HG02763 (cell line): ENCODE measurements around the gene CRYL1.

Experiments
- ATAC-seq: cut with Tn5 transposase; IDR thresholded peaks from one replicate; pipeline ENCODE4 v1.9.1; 2021; ENCODE audit warnings: mild to moderate bottlenecking, moderate library complexity; ENCODE audit not compliant: unreplicated experiment

CRYL1 gene

GRCh38 chr13:20402881-20403280 is 122.8 kb downstream of the CRYL1 start:
- no peak for ATAC-seq

- no peak for ATAC-seq
These were observed 123.5 kb downstream of the CRYL1 start for GRCh38 chr13:20401931-20402856.

- no peak for ATAC-seq
These were observed 124.1 kb downstream of the CRYL1 start for GRCh38 chr13:20401531-20401930.

- ATAC-seq: no peak
These were observed 124.9 kb downstream of the CRYL1 start for GRCh38 chr13:20400774-20401173.

- no peak for ATAC-seq
These were observed 125.7 kb downstream of the CRYL1 start for GRCh38 chr13:20399961-20400360.

GRCh38 chr13:20399515-20399914 is 126.1 kb downstream of the CRYL1 start:
- ATAC-seq: no peak

- no peak for ATAC-seq
These were observed 127.2 kb downstream of the CRYL1 start for GRCh38 chr13:20398459-20398858.

- no peak for ATAC-seq
These were observed 127.8 kb downstream of the CRYL1 start for GRCh38 chr13:20397896-20398295.

GRCh38 chr13:20395061-20395916 is 130.4 kb downstream of the CRYL1 start:
- ATAC-seq: no peak

- ATAC-seq: no peak
These were observed 131.2 kb downstream of the CRYL1 start for GRCh38 chr13:20394506-20394905.

- no peak for ATAC-seq
These were observed 131.5 kb downstream of the CRYL1 start for GRCh38 chr13:20394169-20394501.

GRCh38 chr13:20393273-20394168 is 132.1 kb downstream of the CRYL1 start:
- no peak for ATAC-seq

- no peak for ATAC-seq
These were observed 133.1 kb downstream of the CRYL1 start for GRCh38 chr13:20392530-20392929.

GRCh38 chr13:20391597-20392452 is 133.8 kb downstream of the CRYL1 start:
- no peak for ATAC-seq

GRCh38 chr13:20390526-20391175 is 135.0 kb downstream of the CRYL1 start:
- no peak for ATAC-seq

- ATAC-seq: no peak
These were observed 135.7 kb downstream of the CRYL1 start for GRCh38 chr13:20389696-20390525.

- no peak for ATAC-seq
These were observed 137.5 kb downstream of the CRYL1 start for GRCh38 chr13:20388184-20388583.

- no peak for ATAC-seq
These were observed 138.2 kb downstream of the CRYL1 start for GRCh38 chr13:20387441-20387971.
